ENCODE data around the gene CTTNBP2.

Gene CTTNBP2

GRCh38 chr7:117871778-117872538 lies 1.3 kb downstream of the CTTNBP2 start (continued):
- TF ChIP-seq PRDM6 (tag by site-specific recombination; IDR thresholded peaks at IDR 0.05) (no peak), ZNF561 (tag by site-specific recombination; IDR thresholded peaks at IDR 0.05; ENCODE audit: borderline replicate concordance) (0 out of 2 replicates have a peak, but pooled peaks have one; percentile 16), ZNF23 (tag by site-specific recombination; IDR thresholded peaks at IDR 0.05; ENCODE audit: borderline replicate concordance) (no peak), IKZF3 (tag by site-specific recombination; IDR thresholded peaks at IDR 0.05) (peak; percentile 84), ZNF473 (tag by site-specific recombination; IDR thresholded peaks at IDR 0.05) (peak; percentile 58; the same call in 1 of the 2 replicates), ZNF26 (tag by site-specific recombination; IDR thresholded peaks at IDR 0.05) (no peak), GFI1B (tag by site-specific recombination; IDR thresholded peaks at IDR 0.05) (peak; percentile 21; the same call in 1 of the 2 replicates), ZNF529 (tag by site-specific recombination; IDR thresholded peaks at IDR 0.05; ENCODE audit: insufficient replicate concordance) (no peak), ZIC2 (tag by site-specific recombination; IDR thresholded peaks at IDR 0.05) (no peak), GLIS2 (tag by site-specific recombination; IDR thresholded peaks at IDR 0.05) (no peak), KLF16 (tag by site-specific recombination; IDR thresholded peaks at IDR 0.05) (0 out of 2 replicates have a peak, but pooled peaks have one; percentile 65), ZNF555 (tag by site-specific recombination; conservative IDR thresholded peaks at IDR 0.05) (no peak), ZNF518A (tag by site-specific recombination; conservative IDR thresholded peaks at IDR 0.05; ENCODE audit: low read depth) (no peak), ZNF580 (tag by site-specific recombination; IDR thresholded peaks at IDR 0.05) (0 out of 2 replicates have a peak, but pooled peaks have one; percentile 47), ZNF626 (tag by site-specific recombination; IDR thresholded peaks at IDR 0.05) (no peak), ZNF513 (tag by site-specific recombination; IDR thresholded peaks at IDR 0.05) (no peak), ZBTB48 (tag by site-specific recombination; IDR thresholded peaks at IDR 0.05) (0 out of 2 replicates have a peak, but pooled peaks have one; percentile 38), SCRT2 (tag by site-specific recombination; IDR thresholded peaks at IDR 0.05) (no peak), TSHZ1 (tag by site-specific recombination; IDR thresholded peaks at IDR 0.05; ENCODE audit: borderline replicate concordance) (no peak), ZFP41 (tag by site-specific recombination; IDR thresholded peaks at IDR 0.05; ENCODE audit: borderline replicate concordance) (no peak), ZNF24 (tag by site-specific recombination; IDR thresholded peaks at IDR 0.05) (no peak), ZBTB20 (tag by site-specific recombination; IDR thresholded peaks at IDR 0.05) (peak; percentile 75), ZNF398 (tag by site-specific recombination; IDR thresholded peaks at IDR 0.05) (peak; percentile 97)
